Mammary epithelial cell (primary cell): Measurements from ENCODE around the gene ELF2.
"Not testable (repeated sequence)": the region's sequence is repeated elsewhere in the genome, so short reads cannot be mapped to it uniquely, and the experiment has no call there.

Experiments
- CTCF ChIP-seq, 2 donors: IDR thresholded peaks in 1 of 2; conservative IDR thresholded peaks in 1 of 2; 2 replicates each; pipeline ENCODE4 v1.5.1; 2011 to 2012; ENCODE audit warnings: inconsistent platforms in 2 of 2, low read length in 2 of 2, mild to moderate bottlenecking in 2 of 2, control low read depth in 1 of 2, low read depth in 1 of 2; ENCODE audit not compliant: insufficient read depth in 1 of 2; ENCODE audit errors: extremely low read depth in 1 of 2
- EZH2 ChIP-seq: IDR thresholded peaks from 2 replicates; pipeline ENCODE4 v1.6.1; 2012; ENCODE audit warnings: low read length, inconsistent platforms, borderline replicate concordance

GRCh38 chr4:139029866-139030363 lies 147.1 kb downstream of the ELF2 start:
- not testable (repeated sequence) for TF ChIP-seq CTCF (conservative IDR thresholded peaks at IDR 0.05 in 1 of 2, IDR thresholded peaks at IDR 0.05 in 1 of 2; ENCODE audit: extremely low read depth in 1 of 2, insufficient read depth in 1 of 2, low read depth in 1 of 2, low read length in 2 of 2); EZH2
